Left kidney (tissue), 2 donors: Measurements from ENCODE around the gene MAP3K13. TPM values are rescaled to one million over a fixed set of nuclear protein-coding genes. Genes with fewer than 3 reads are reported as not detected.
"Not testable (repeated sequence)": the region's sequence is repeated elsewhere in the genome, so short reads cannot be mapped to it uniquely, and the experiment has no call there.

Experiments
- DNase-seq: peaks from one replicate; pipeline ENCODE4 v3.0.0-alpha.2; 2013
- polyA plus RNA-seq: library from polyadenylated mRNA; unstranded; fragments of 120-200 nt; gene quantifications from one replicate; pipeline ENCODE4 v1.2.1, GENCODE V29; 2013; ENCODE audit not compliant: insufficient read length

MAP3K13 gene
- polyA plus RNA-seq, 1 donor, result 56.1 TPM

DNA sequence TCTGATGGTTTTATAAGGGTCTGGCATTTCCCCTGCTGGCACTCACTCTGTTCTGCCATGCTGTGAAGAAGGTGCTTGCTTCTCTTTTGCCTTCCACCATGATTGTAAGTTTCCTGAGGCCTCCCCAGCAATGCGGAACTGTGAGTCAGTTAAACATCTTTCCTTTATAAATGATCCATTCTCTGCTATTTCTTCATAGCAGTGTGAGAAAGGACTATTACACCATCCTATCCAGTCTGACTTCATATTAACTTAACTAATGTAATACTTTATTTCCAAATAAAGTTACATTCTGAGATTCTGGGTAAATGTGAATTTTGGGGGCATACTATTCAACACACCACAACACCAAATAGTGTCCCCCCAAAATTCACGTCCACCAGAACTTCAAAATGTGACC, 22.2 kb upstream of the MAP3K13 start:
- no peak for DNase-seq

DNA sequence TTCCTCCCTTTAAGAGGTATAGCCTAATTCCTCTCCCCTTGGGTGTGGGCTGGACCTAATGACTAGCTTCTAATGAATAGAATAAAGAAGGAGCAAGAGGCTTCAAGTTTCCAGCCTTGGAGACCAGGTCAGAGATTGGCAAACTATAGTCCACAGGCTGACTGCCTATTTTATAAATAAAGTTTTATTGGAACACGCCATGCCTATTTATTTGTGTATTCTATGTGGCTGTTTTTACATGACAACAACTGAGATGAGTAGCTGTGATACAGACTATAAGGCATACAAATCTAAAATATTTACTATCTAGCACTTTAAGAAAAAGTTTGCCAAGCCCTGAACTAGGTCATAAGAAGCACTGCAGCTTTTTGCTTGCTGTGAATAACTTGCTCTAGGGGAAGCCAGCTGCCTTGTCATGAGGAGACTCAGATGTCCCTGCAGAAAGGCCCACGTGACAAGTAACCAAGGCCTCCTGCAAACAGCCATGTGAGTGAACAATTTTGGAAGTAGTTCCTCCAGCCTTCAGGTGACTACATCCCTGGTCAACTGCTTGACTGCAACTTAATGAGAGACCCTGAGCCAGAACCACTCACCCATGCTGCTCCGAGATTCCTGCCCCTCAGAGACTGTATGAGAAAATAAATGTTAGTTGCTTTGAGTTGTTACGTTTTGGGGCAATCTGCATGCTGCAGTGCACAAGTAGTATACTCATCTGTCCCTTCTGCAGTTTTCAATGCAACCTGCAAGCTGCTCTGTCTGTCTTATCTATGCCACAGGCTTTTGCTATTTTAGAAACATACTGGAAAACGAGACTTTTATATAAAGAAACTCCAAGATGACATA, 21.1 kb upstream of the MAP3K13 start:
- DNase-seq, result no peak

- DNase-seq, result no peak
These were observed 20.3 kb upstream of the MAP3K13 start for GRCh38 chr3:185342459-185343174.

- no peak for DNase-seq
These were observed 15.5 kb upstream of the MAP3K13 start for GRCh38 chr3:185347399-185347798.

GRCh38 chr3:185350841-185351240, 12.1 kb upstream of the MAP3K13 start:
- no peak for DNase-seq

- no peak for DNase-seq
These were observed 11.5 kb upstream of the MAP3K13 start for GRCh38 chr3:185351396-185351795.

- DNase-seq, result no peak
These were observed 9.7 kb upstream of the MAP3K13 start for GRCh38 chr3:185353225-185353624.

- DNase-seq, result peak; percentile 53
These were observed 8.9 kb upstream of the MAP3K13 start for GRCh38 chr3:185353823-185354614.

DNA sequence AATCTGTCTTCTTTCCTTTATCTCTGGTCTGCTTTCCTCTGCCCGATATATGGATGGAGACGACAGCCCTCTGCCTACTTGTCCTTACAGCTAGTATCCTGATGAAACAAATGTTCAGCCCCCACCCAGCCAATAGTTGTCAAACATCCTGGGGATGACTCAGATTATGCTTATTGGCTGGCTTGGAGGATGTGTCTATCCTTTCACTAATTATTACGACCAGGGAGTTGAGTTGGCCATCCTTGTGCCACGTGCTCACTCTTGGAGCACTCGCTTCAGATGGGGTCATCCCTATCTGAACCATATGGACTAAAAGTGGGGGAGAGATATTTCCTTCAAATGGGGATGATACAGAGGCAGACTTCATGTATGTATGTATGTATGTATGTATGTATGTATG, 6.4 kb upstream of the MAP3K13 start:
- no peak for DNase-seq

GRCh38 chr3:185361920-185362319, 1.0 kb upstream of the MAP3K13 start:
- no peak for DNase-seq

DNA sequence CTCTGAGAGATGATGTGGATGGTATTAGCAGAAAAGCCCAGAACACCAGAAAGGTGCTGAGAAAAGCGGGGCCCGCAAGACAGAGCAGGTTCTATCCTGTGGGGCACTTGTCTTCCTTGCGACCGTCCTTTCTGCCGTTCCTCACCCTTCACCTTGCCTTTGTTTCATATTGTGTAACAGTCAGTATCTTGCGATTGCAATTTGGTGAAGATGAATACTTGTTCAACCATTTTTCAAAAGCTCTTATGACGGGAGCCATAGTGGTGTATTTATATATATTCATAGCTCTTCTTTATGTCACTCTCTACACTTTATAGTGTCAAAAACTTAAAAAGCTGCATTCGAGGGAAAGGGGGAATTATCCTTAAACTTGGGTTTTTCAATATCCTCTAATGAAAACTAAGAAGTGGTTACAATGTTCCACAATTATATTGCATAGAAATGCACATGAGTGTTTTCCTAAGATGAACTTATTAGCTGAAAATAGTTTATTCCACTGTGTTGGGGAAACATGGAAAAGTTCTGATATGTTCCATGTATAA, 797 bp downstream of the MAP3K13 start:
- DNase-seq, result no peak

- no peak for DNase-seq
These were observed 2.5 kb downstream of the MAP3K13 start for GRCh38 chr3:185365291-185366073.

- DNase-seq, result no peak
These were observed 3.1 kb downstream of the MAP3K13 start for GRCh38 chr3:185366074-185366335.

DNA sequence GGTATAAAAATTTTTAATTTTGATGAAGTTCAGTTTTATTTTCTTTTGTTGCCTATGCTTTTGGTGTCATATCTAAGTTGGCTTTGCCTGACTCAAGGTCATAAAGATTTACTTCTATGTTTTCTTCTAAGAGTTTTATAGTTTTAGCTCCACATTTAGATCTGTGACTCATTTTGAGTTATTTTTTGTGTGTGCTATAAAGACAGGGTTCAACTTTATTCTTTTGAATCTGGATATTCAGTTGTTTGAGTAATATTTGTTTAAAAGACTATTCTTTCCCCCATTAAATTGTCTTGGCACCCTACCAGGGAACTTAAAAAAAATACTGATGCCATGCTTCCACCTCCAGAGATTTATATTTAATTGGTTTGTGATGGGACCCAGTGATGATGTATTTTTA, 4.0 kb downstream of the MAP3K13 start:
- DNase-seq, result no peak

DNA sequence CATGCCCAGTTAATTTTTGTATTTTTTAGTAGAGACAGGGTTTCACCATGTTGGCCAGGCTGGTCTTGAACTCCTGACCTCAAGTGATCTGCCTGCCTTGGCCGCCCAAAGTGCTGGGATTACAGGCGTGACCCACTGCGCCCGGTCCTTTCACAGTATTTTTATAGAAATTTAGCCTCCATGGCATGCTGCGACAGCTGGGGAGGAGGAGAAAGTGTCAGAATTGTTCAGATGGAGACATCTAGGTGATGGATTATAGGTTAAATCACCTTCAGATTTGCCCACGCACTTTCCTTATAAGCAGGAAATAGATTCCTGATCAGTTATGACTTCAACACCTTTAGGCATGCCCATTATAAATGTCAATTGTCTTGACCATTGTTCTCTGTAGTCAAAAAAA, 7.4 kb downstream of the MAP3K13 start:
- not testable (repeated sequence) for DNase-seq

DNA sequence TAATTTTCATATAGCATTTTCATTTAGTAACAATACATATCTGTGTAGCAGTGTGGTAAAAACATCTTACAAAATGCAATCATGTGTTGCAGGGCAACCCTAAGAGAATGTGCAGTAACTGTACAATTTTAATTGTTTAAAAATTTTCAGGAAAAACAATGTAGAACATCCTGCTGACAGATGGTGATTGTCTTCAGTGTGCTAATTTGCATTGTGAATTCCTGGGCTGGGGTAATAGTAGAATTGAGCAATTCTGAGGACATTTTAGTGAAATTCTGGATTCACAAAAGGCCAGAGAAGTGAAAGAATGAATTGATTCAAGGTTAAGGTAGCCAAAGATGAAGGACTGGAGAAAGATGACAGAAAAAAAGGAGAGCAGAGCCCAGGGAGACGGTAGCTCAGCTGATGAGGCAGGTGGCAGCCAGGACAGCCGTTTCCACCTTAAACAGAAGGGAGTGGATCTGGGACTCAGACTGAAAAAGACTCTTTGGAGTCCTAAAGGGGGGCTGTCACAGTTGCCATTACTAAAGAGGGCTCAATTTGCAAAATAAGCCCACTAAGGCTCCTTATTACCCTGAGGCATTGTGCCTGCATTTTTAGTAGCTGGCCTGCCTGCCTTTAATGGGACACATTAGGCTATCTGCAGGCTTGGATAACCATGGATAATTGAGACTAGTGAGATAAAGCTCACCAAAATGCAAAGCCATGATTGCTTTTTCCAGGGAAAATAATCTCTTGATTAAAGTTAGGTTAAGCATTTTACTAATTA, 8.6 kb downstream of the MAP3K13 start:
- DNase-seq, result no peak

GRCh38 chr3:185381320-185382058, 18.6 kb downstream of the MAP3K13 start:
- DNase-seq, result no peak

GRCh38 chr3:185382154-185382553, 19.2 kb downstream of the MAP3K13 start:
- DNase-seq, result no peak

- DNase-seq, result not testable (repeated sequence)
These were observed 23.6 kb downstream of the MAP3K13 start for GRCh38 chr3:185386515-185386914.

DNA sequence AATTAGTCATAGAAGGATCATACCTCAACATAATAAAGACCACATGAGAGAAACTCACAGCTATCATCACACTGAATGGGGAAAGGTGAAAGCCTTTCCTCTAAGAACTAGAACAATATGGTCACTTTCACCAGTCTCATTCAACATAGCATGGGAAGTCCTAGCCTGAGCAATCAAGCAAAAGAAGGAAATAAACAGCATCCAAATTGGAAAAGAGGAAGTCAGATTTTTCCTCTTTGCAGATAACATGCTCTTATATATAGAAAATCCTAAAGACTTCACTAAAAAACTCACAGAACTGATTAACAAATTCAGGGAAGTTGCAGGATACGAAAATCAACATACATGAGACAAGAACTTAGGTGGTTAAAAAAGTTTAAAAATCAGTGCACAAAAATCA, 24.7 kb downstream of the MAP3K13 start:
- no peak for DNase-seq
